Fibroblast of lung (primary cell): ENCODE data around the gene RNASEH2C. TPM values are rescaled to one million over a fixed set of nuclear protein-coding genes. Genes with fewer than 3 reads are reported as not detected.

Experiments used
- DNase-seq, 2 donors: peaks; one replicate each; pipeline versions ENCODE4 v3.0.0 to v3.0.0-alpha.2; 2010; ENCODE audit warnings: low read depth in 2 of 2
- H2AFZ ChIP-seq: 2 replicates; pipeline ENCODE4 v1.5.1; 2012; ENCODE audit warnings: low read length, control low read depth, inconsistent platforms
- H3K27ac ChIP-seq: 2 replicates; pipeline ENCODE4 v1.5.1; 2011; ENCODE audit warnings: low read length, control low read depth; ENCODE audit not compliant: insufficient read depth
- H3K27me3 ChIP-seq: 2 replicates; pipeline ENCODE4 v1.5.1; 2011; ENCODE audit warnings: mild to moderate bottlenecking, low read length; ENCODE audit not compliant: control insufficient read depth, insufficient read depth
- H3K36me3 ChIP-seq: 2 replicates; pipeline ENCODE4 v1.5.1; 2011; ENCODE audit warnings: low read length; ENCODE audit not compliant: control insufficient read depth, insufficient read depth
- H3K4me1 ChIP-seq: 2 replicates; pipeline ENCODE4 v1.5.1; 2011; ENCODE audit warnings: low read length; ENCODE audit not compliant: control insufficient read depth, insufficient read depth; ENCODE audit errors: extremely low read depth
- H3K4me2 ChIP-seq: 2 replicates; pipeline ENCODE4 v1.5.1; 2011; ENCODE audit warnings: low read length, control low read depth; ENCODE audit not compliant: insufficient read depth; ENCODE audit errors: extremely low read depth
- H3K4me3 ChIP-seq, 4 experiments: fragments of 200-600 bp in 1 of 4; sonication (generic) in 1 of 4; replicated peaks in 1 of 4; 2 replicates each; pipeline ENCODE4 v1.5.1; 2011 to 2016; ENCODE audit warnings: low read length in 4 of 4, low read depth in 3 of 4, mild to moderate bottlenecking in 3 of 4, control low read depth in 2 of 4, inconsistent platforms in 1 of 4, mixed read lengths in 1 of 4; ENCODE audit not compliant: insufficient read depth in 1 of 4; ENCODE audit errors: control extremely low read depth in 1 of 4
- H3K79me2 ChIP-seq: 2 replicates; pipeline ENCODE4 v1.5.1; 2012; ENCODE audit warnings: mild to moderate bottlenecking, low read length, inconsistent platforms; ENCODE audit not compliant: control insufficient read depth, insufficient read depth
- H3K9ac ChIP-seq: 2 replicates; pipeline ENCODE4 v1.5.1; 2011; ENCODE audit warnings: mild to moderate bottlenecking, low read length, control low read depth; ENCODE audit not compliant: insufficient read depth
- H3K9me3 ChIP-seq: 2 replicates; pipeline ENCODE4 v1.5.1; 2012; ENCODE audit warnings: low read depth, low read length; ENCODE audit not compliant: control insufficient read depth, insufficient read depth
- H4K20me1 ChIP-seq: 2 replicates; pipeline ENCODE4 v1.5.1; 2011; ENCODE audit warnings: low read length; ENCODE audit not compliant: control insufficient read depth, insufficient read depth; ENCODE audit errors: extremely low read depth
- CTCF ChIP-seq, 2 donors: IDR thresholded peaks in 1 of 2; conservative IDR thresholded peaks in 1 of 2; 1 replicate in 1 of 2; 2 replicates in 1 of 2; pipeline ENCODE4 v1.5.1; 2011 to 2012; ENCODE audit warnings: low read length in 2 of 2, control low read depth in 1 of 2, inconsistent platforms in 1 of 2, low read depth in 1 of 2, mild to moderate bottlenecking in 1 of 2
- EZH2 ChIP-seq: IDR thresholded peaks from 2 replicates; pipeline ENCODE4 v1.5.1; 2012; ENCODE audit warnings: low read length, control low read depth, mild to moderate bottlenecking; ENCODE audit errors: missing control alignments
- polyA plus RNA-seq, 2 donors: library from polyadenylated mRNA; depleted of rRNA in 1 of 2; stranded (reverse) in 1 of 2; unstranded in 1 of 2; fragments of >200 nt; gene quantifications; 2 replicates each; pipeline ENCODE4 v1.2.1, GENCODE V29; 2011 to 2012; ENCODE audit warnings: missing spikeins in 1 of 2
- total RNA-seq: library from RNA; depleted of rRNA; stranded (reverse); fragments of >200 nt; gene quantifications from 2 replicates; pipeline ENCODE4 v1.2.1, GENCODE V29; 2014

The RNASEH2C gene
- total and polyA plus RNA-seq, 2 donors (not counting 1 experiment from before 2014, with no cell fraction given), result 12.6 to 29.1 TPM

- no peak overlapping the region for H3K4me3 ChIP-seq
- peaks cover 42% of the 10 kb centered on the region for H3K36me3 ChIP-seq
- H3K4me1 ChIP-seq, result peaks cover 6% of the 10 kb centered on the region
- no peak overlapping the region for H2AFZ ChIP-seq
- no peak for TF ChIP-seq EZH2
- no peak overlapping the region for H3K9ac ChIP-seq
- no peak for DNase-seq
- peaks cover 19% of the 10 kb centered on the region for H3K79me2 ChIP-seq
- no peaks in the 10 kb centered on the region for H3K27me3 ChIP-seq
- no peak overlapping the region for H3K27ac ChIP-seq
- no peaks in the 10 kb centered on the region for H3K9me3 ChIP-seq
- H4K20me1 ChIP-seq, result no peaks in the 10 kb centered on the region
- peak overlapping the region; percentile 48 for H3K4me2 ChIP-seq
Observed at GRCh38 chr11:65718531-65718930, 2.1 kb downstream of the RNASEH2C start.

GRCh38 chr11:65717906-65718305 is 2.7 kb downstream of the RNASEH2C start:
- TF ChIP-seq CTCF (conservative IDR thresholded peaks at IDR 0.05 in 1 of 2, IDR thresholded peaks at IDR 0.05 in 1 of 2; ENCODE audit: low read depth in 1 of 2, low read length in 2 of 2), result no peak
- no peak for DNase-seq
- no peak overlapping the region for H3K4me2 ChIP-seq
- no peak overlapping the region for H3K9ac ChIP-seq
- H3K9me3 ChIP-seq, result no peaks in the 10 kb centered on the region
- H3K27ac ChIP-seq, result no peak overlapping the region
- H3K4me3 ChIP-seq, result no peak overlapping the region
- no peaks in the 10 kb centered on the region for H4K20me1 ChIP-seq
- peaks cover 46% of the 10 kb centered on the region for H3K36me3 ChIP-seq
- no peak overlapping the region for H2AFZ ChIP-seq
- peaks cover 25% of the 10 kb centered on the region for H3K79me2 ChIP-seq
- H3K27me3 ChIP-seq, result no peaks in the 10 kb centered on the region
- peaks cover 6% of the 10 kb centered on the region for H3K4me1 ChIP-seq

- Histone ChIP-seq H3K9ac (no peak overlapping the region), H3K79me2 (peaks cover 28% of the 10 kb centered on the region), H3K27me3 (no peaks in the 10 kb centered on the region), H3K27ac (no peak overlapping the region), H3K36me3 (peaks cover 46% of the 10 kb centered on the region), H3K4me2 (no peak overlapping the region), H3K9me3 (no peaks in the 10 kb centered on the region), H2AFZ (no peak overlapping the region), H4K20me1 (no peaks in the 10 kb centered on the region), H3K4me3 (no peak overlapping the region), H3K4me1 (peaks cover 8% of the 10 kb centered on the region)
- DNase-seq, result no peak
- no peak for TF ChIP-seq CTCF (conservative IDR thresholded peaks at IDR 0.05 in 1 of 2, IDR thresholded peaks at IDR 0.05 in 1 of 2; ENCODE audit: low read depth in 1 of 2, low read length in 2 of 2)
- TF ChIP-seq EZH2, result no peak
Observed at GRCh38 chr11:65716774-65717405, 3.7 kb downstream of the RNASEH2C start.
